ENCODE measurements around the gene CRYBA1. TPM values are rescaled to one million over a fixed set of nuclear protein-coding genes. Genes with fewer than 3 reads are reported as not detected.

The CRYBA1 gene
- total RNA-seq, 1 donor from 2014 or later: 0.84 TPM

DNA sequence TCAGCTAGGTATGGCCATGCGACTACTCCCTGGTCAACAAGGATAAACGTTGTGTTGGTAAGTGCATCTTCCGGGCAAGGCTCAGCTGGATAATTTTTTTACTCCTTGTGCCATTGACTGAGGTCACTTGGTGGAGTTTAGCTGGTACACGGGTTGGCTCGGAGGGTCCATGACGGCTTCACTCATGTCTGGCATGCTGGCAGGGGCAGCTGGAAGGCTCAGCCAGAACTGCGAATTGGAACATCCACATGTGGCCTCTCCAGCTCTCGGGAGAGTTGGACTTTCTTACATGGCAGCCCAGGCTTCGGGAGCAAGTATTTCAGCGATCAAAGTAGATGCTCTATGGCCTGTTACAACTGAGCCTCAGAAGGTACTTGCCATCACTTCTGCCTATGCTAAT lies 31.5 kb upstream of the CRYBA1 start:
- no peaks in the 10 kb centered on the region for H3K9me3 Mint-ChIP-seq
- Histone ChIP-seq H3K9ac (no peak overlapping the region), H3K27ac (no peak overlapping the region), H3K36me3 (no peaks in the 10 kb centered on the region), H3K27me3 (no peaks in the 10 kb centered on the region), H3K4me1 (peaks cover 9% of the 10 kb centered on the region), H3K4me2 (no peak overlapping the region), H4K20me1 (ENCODE audit: low read depth) (no peaks in the 10 kb centered on the region), H2AFZ (replicated peaks) (no peak overlapping the region), H3F3A (ENCODE audit: low read depth) (peaks cover 6% of the 10 kb centered on the region), H3K9me3 (ENCODE audit: low read depth) (no peaks in the 10 kb centered on the region), H3K79me2 (ENCODE audit: low read depth) (no peaks in the 10 kb centered on the region), H3K4me3 (no peak overlapping the region)
- no peak overlapping the region for H3K4me3 Mint-ChIP-seq
- H3K36me3 Mint-ChIP-seq: no peaks in the 10 kb centered on the region
- TF ChIP-seq EZH2phosphoT487 (IDR thresholded peaks at IDR 0.05) (no peak), EZH2 (IDR thresholded peaks at IDR 0.05) (no peak)
- TF ChIP-seq, protein P1, sequence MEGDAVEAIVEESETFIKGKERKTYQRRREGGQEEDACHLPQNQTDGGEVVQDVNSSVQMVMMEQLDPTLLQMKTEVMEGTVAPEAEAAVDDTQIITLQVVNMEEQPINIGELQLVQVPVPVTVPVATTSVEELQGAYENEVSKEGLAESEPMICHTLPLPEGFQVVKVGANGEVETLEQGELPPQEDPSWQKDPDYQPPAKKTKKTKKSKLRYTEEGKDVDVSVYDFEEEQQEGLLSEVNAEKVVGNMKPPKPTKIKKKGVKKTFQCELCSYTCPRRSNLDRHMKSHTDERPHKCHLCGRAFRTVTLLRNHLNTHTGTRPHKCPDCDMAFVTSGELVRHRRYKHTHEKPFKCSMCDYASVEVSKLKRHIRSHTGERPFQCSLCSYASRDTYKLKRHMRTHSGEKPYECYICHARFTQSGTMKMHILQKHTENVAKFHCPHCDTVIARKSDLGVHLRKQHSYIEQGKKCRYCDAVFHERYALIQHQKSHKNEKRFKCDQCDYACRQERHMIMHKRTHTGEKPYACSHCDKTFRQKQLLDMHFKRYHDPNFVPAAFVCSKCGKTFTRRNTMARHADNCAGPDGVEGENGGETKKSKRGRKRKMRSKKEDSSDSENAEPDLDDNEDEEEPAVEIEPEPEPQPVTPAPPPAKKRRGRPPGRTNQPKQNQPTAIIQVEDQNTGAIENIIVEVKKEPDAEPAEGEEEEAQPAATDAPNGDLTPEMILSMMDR (IDR thresholded peaks at IDR 0.05): no peak
- peaks cover 3% of the 10 kb centered on the region for H3K27me3 Mint-ChIP-seq (ENCODE audit: insufficient read depth, low read depth)
- H3K4me1 Mint-ChIP-seq: peaks cover 16% of the 10 kb centered on the region
- no peak for DNase-seq (ENCODE audit: low spot score)
- no peak overlapping the region for H3K27ac Mint-ChIP-seq

DNA sequence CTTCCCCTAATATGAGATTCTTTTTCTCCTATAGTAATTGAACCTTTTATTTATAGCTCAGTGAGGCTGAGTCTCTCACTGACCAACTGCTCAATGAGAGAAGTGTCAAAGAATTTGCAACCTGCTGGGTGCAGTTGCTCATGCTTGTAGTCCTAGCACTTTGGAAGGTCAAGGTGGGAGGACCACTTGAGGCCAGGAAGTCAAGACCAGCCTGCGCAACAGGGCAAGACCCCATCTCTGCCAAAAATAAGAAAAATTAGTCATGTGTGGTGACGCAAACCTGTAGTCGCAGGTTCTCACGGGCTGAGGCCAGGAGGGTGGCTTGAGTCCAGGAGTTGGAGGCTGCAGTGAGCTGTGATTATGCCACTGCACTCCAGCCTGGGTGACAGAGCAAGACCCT lies 30.9 kb upstream of the CRYBA1 start:
- Mint-ChIP-seq H3K27me3 (ENCODE audit: insufficient read depth, low read depth) (peaks cover 3% of the 10 kb centered on the region), H3K36me3 (no peaks in the 10 kb centered on the region)
- TF ChIP-seq, protein P1 (IDR thresholded peaks at IDR 0.05): no peak
- TF ChIP-seq EZH2 (IDR thresholded peaks at IDR 0.05) (no peak), EZH2phosphoT487 (IDR thresholded peaks at IDR 0.05) (no peak)

DNA sequence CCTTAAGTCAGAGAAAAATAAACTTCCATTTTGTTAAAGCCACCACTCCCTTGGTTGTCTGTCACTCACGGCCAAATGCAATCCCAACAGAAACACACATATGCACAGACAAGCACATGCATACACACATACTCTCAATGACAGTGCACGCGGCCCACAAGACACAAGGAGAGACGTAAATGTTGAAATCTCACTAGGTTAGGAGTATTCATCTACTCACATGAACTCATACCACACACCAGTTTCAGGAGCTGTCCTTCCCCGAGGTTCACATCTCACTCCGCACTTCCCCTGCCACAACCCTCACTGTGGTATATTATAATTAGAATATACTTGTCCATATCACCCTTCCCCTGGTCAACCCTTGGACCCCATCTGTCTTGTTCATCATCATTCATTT lies 30.5 kb upstream of the CRYBA1 start:
- H3F3A ChIP-seq (ENCODE audit: low read depth): peaks cover 6% of the 10 kb centered on the region
- H3K4me3 ChIP-seq: no peak overlapping the region
- Mint-ChIP-seq H3K27ac (no peak overlapping the region), H3K9me3 (no peaks in the 10 kb centered on the region), H3K36me3 (no peaks in the 10 kb centered on the region), H3K27me3 (ENCODE audit: insufficient read depth, low read depth) (peaks cover 3% of the 10 kb centered on the region), H3K4me1 (peaks cover 18% of the 10 kb centered on the region), H3K4me3 (no peak overlapping the region)
- peaks cover 9% of the 10 kb centered on the region for H3K4me1 ChIP-seq
- H3K36me3 ChIP-seq: no peaks in the 10 kb centered on the region
- no peaks in the 10 kb centered on the region for H3K9me3 ChIP-seq (ENCODE audit: low read depth)
- no peak overlapping the region for H3K4me2 ChIP-seq
- no peaks in the 10 kb centered on the region for H3K79me2 ChIP-seq (ENCODE audit: low read depth)
- no peak for TF ChIP-seq EZH2phosphoT487 (IDR thresholded peaks at IDR 0.05)
- no peak overlapping the region for H3K9ac ChIP-seq
- no peak overlapping the region for H2AFZ ChIP-seq (replicated peaks)
- H4K20me1 ChIP-seq (ENCODE audit: low read depth): no peaks in the 10 kb centered on the region
- no peak for DNase-seq (ENCODE audit: low spot score)
- no peak overlapping the region for H3K27ac ChIP-seq
- H3K27me3 ChIP-seq: no peaks in the 10 kb centered on the region

More for the DNA sequence above, 30.9 kb upstream of the CRYBA1 start:
- H3K36me3 ChIP-seq: no peaks in the 10 kb centered on the region
- Mint-ChIP-seq H3K4me3 (no peak overlapping the region), H3K4me1 (peaks cover 16% of the 10 kb centered on the region), H3K9me3 (no peaks in the 10 kb centered on the region), H3K27ac (no peak overlapping the region)
- no peak overlapping the region for H3K4me3 ChIP-seq
- H3K4me2 ChIP-seq: no peak overlapping the region
- peaks cover 9% of the 10 kb centered on the region for H3K4me1 ChIP-seq
- H3K9ac ChIP-seq: no peak overlapping the region
- H3K27me3 ChIP-seq: no peaks in the 10 kb centered on the region
- H3K9me3 ChIP-seq (ENCODE audit: low read depth): no peaks in the 10 kb centered on the region
- peaks cover 6% of the 10 kb centered on the region for H3F3A ChIP-seq (ENCODE audit: low read depth)
- no peak for DNase-seq (ENCODE audit: low spot score)
- no peak overlapping the region for H3K27ac ChIP-seq
- no peaks in the 10 kb centered on the region for H4K20me1 ChIP-seq (ENCODE audit: low read depth)
- H2AFZ ChIP-seq (replicated peaks): no peak overlapping the region
- H3K79me2 ChIP-seq (ENCODE audit: low read depth): no peaks in the 10 kb centered on the region

DNA sequence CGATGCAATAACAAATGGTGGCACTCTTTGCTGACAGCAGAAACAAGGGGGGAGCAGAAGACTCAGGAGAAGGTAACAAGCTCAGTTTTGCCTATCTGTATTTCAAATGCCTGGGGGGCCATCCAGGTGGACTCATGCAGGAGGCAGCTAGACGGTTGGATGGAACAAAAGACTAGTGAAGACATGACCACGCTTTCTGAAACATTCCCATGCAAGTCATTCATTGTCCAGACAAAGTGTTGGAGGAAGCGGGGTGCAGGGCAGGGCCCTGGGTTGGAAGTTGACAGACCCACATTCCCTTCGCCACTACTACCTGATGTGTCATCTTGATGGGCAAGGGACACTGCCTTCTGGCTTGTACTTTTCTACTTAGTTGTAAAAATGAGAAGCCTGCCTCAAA lies 29.8 kb upstream of the CRYBA1 start:
- no peak overlapping the region for H3K4me2 ChIP-seq
- H3K4me1 Mint-ChIP-seq: peaks cover 15% of the 10 kb centered on the region
- H3K27ac Mint-ChIP-seq: no peak overlapping the region
- peaks cover 3% of the 10 kb centered on the region for H3K27me3 Mint-ChIP-seq (ENCODE audit: insufficient read depth, low read depth)
- no peaks in the 10 kb centered on the region for H3K9me3 ChIP-seq (ENCODE audit: low read depth)
- no peaks in the 10 kb centered on the region for H3K36me3 ChIP-seq
- H3K36me3 Mint-ChIP-seq: no peaks in the 10 kb centered on the region
- no peak for DNase-seq (ENCODE audit: low spot score)
- H3K4me3 Mint-ChIP-seq: no peak overlapping the region
- H4K20me1 ChIP-seq (ENCODE audit: low read depth): no peaks in the 10 kb centered on the region
- H3K4me1 ChIP-seq: peaks cover 4% of the 10 kb centered on the region
- no peak overlapping the region for H3K27ac ChIP-seq
- no peaks in the 10 kb centered on the region for H3K27me3 ChIP-seq
- H3F3A ChIP-seq (ENCODE audit: low read depth): peaks cover 6% of the 10 kb centered on the region
- H2AFZ ChIP-seq (replicated peaks): no peak overlapping the region
- no peak overlapping the region for H3K4me3 ChIP-seq
- no peak for TF ChIP-seq EZH2phosphoT487 (IDR thresholded peaks at IDR 0.05)
- TF ChIP-seq, protein P1 (IDR thresholded peaks at IDR 0.05): no peak
- TF ChIP-seq EZH2 (IDR thresholded peaks at IDR 0.05): no peak
- no peaks in the 10 kb centered on the region for H3K9me3 Mint-ChIP-seq
- no peaks in the 10 kb centered on the region for H3K79me2 ChIP-seq (ENCODE audit: low read depth)
- H3K9ac ChIP-seq: no peak overlapping the region

Measured in neural progenitor cell (in vitro differentiated cells).